Measurements from ENCODE around the gene KIF26A.

GRCh38 chr14:104200591-104200990 lies 62.2 kb downstream of the KIF26A start:
- TF ChIP-seq CTCF (IDR thresholded peaks at IDR 0.05): no peak
- TF ChIP-seq POLR2A (IDR thresholded peaks at IDR 0.05): no peak
